RWPE1 (cell line): ENCODE results near the gene KRTAP21-3.
"Not testable (repeated sequence)": the region's sequence is repeated elsewhere in the genome, so short reads cannot be mapped to it uniquely, and the experiment has no call there.

Experiments
- CTCF ChIA-PET: fragments of 350-600 bp; sonication (Branson Sonifier 250); formaldehyde crosslinking; extraction: SDS; loops from one replicate; lab custom pipeline; 2021; lab: Yijun Ruan, JAX
- POLR2A ChIA-PET: fragments of 400-600 bp; formaldehyde crosslinking; extraction: SDS; loops from one replicate; lab custom pipeline; 2020; ENCODE audit warnings: antibody characterized with exemption; ENCODE audit not compliant: low non-redundant PET; lab: Yijun Ruan, JAX
- DNase-seq: peaks from one replicate; pipeline ENCODE4 v3.0.0; 2012; ENCODE audit warnings: low spot score
- H3K27ac ChIP-seq: fragments of 450-650 bp; 2 replicates; pipeline ENCODE4 v1.5.1; 2017
- TF ChIP-seq, protein P1 (sequence below): fragments of 450-650 bp; conservative IDR thresholded peaks from 2 replicates; pipeline ENCODE4 v1.5.1; 2017; ENCODE audit warnings: low read depth, mild to moderate bottlenecking

KRTAP21-3 gene

GRCh38 chr21:30718239-30718909 is at the start of gene KRTAP21-3:
TSS of gene KRTAP21-3 (minus strand) at chr21:30718777. CDS start at chr21:30718759, 18 bp downstream.
- peak; percentile 65 for DNase-seq

GRCh38 chr21:30760776-30761175 is 42.2 kb upstream of the KRTAP21-3 start:
- H3K27ac ChIP-seq: no peak overlapping the region
- POLR2A ChIA-PET: no interaction called here
- DNase-seq: no peak
- TF ChIP-seq, protein P1, sequence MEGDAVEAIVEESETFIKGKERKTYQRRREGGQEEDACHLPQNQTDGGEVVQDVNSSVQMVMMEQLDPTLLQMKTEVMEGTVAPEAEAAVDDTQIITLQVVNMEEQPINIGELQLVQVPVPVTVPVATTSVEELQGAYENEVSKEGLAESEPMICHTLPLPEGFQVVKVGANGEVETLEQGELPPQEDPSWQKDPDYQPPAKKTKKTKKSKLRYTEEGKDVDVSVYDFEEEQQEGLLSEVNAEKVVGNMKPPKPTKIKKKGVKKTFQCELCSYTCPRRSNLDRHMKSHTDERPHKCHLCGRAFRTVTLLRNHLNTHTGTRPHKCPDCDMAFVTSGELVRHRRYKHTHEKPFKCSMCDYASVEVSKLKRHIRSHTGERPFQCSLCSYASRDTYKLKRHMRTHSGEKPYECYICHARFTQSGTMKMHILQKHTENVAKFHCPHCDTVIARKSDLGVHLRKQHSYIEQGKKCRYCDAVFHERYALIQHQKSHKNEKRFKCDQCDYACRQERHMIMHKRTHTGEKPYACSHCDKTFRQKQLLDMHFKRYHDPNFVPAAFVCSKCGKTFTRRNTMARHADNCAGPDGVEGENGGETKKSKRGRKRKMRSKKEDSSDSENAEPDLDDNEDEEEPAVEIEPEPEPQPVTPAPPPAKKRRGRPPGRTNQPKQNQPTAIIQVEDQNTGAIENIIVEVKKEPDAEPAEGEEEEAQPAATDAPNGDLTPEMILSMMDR: no peak
- CTCF ChIA-PET: no interaction called here

More at GRCh38 chr21:30718239-30718909, at the start of gene KRTAP21-3:
- CTCF ChIA-PET: interaction anchor here (0.6 kb wide), 1 partner anchor 75 kb away, joined by 3 read pairs; no protein-coding TSS in a partner anchor
- no peak within 1 kb of the TSS for H3K27ac ChIP-seq
- POLR2A ChIA-PET: no interaction called here
- TF ChIP-seq, protein P1: no peak

DNA sequence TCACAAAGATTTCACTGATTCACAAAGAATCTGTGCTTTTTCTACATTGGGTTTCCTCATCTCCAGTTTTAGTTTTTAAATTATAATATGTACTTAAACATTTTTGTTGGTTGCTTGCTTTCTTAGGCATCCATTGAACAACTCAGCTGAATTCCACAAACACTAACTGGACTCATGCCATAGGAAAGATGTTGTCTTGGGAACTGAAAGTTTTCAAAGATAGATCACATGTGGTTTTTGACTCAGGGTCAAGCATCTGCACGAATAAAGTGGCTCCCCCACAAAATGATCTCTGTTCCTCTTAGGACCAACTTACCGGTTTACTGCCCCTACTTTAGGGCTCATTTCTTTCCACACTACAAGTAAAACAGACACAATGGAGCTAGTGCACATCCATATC is 39.7 kb upstream of the KRTAP21-3 start:
- CTCF ChIA-PET: no interaction called here
- no peak for DNase-seq
- POLR2A ChIA-PET: no interaction called here
- H3K27ac ChIP-seq: no peak overlapping the region
- TF ChIP-seq, protein P1: no peak

- POLR2A ChIA-PET, DNase-seq, CTCF ChIA-PET, H3K27ac ChIP-seq: not testable (repeated sequence)
Observed at GRCh38 chr21:30755328-30755727, 36.8 kb upstream of the KRTAP21-3 start, which contains the start of gene KRTAP21-1. TSS of gene KRTAP21-1 (minus strand) at chr21:30755428. CDS start at chr21:30755378, 50 bp downstream.

DNA sequence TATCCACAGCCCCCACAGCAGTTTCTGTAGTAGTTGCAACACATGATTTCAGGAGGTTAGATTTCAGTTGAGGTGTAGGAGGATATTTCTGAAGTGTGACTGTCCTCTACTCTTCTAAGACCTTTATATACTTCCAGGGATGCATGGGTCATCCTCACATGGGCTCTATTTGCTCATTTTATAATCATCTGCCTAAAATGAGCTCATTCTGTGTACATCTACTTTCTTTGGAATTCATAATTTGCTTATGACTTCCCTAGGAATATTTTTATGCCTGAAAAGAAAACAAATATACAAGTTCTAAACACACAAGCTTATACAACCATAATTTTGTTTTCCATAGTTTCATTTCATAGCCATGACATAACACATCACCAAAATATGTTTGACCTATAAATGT is 28.6 kb upstream of the KRTAP21-3 start, which contains the start of gene KRTAP21-2:
TSS of gene KRTAP21-2 (minus strand) at position 101 of the 400 bp plus-strand sequence. CDS start at position 44, 57 bp downstream.
- ChIA-PET POLR2A (no interaction called here), CTCF (no interaction called here)

DNA sequence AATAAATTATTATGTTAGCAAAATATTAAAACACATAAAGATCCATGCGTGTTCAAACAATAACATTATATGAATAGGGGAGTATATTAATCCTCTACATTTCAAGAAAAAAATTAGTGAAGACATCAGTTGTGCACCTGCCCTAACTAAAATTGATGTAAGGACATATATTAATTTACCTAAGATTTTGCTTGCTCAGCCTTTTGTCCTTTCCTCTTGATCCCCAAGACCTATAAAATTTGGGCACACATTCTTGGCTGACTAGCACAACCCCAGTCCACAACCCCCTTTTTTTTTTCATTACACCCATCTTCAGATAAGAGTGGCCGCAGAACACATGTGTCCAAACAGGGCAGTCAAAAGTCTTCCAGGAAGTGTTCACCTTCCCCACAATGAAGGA is 21.9 kb upstream of the KRTAP21-3 start:
- CTCF ChIA-PET: no interaction called here
- POLR2A ChIA-PET: no interaction called here
- no peak overlapping the region for H3K27ac ChIP-seq
- no peak for DNase-seq
- TF ChIP-seq, protein P1: no peak

More for the DNA sequence above, 28.6 kb upstream of the KRTAP21-3 start, which contains the start of gene KRTAP21-2:
- TF ChIP-seq, protein P1: no peak
- no peak within 1 kb of the TSS for H3K27ac ChIP-seq
- DNase-seq: no peak

DNA sequence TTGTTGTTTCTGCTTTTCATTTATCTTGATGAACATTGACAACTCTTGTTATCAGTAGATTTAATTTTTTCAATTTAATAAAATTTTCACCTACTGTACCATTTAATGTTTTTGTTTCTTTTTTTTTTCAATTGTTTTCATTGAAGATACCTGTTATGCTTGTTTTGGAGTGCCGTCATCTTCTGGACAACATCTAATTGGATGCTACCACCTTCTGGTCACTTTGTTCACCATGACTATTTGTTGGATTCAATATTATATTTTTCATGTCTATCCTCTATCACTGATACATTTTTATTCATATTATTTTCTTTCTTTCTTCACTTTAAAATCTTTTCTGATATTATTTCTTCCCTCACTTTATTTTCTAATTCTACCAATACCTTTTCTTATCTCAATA is 14.4 kb upstream of the KRTAP21-3 start:
- CTCF ChIA-PET: interaction anchor here (0.7 to 0.8 kb wide), 2 partner anchors 356 to 546 kb away, joined by 4 to 6 read pairs; no protein-coding TSS in a partner anchor
- TF ChIP-seq, protein P1: 0 out of 2 replicates have a peak, but pooled peaks have one; percentile 10

More for the DNA sequence above, 14.4 kb upstream of the KRTAP21-3 start:
- no peak overlapping the region for H3K27ac ChIP-seq
- POLR2A ChIA-PET: no interaction called here
- peak; percentile 18 for DNase-seq
